Mesodermal cell (in vitro differentiated cells): ENCODE measurements around the gene TOMM20.

Source experiments
- H3K27ac ChIP-seq: 2 replicates; pipeline ENCODE4 v1.7.0; 2013; ENCODE audit warnings: mild to moderate bottlenecking, low read depth, low read length, moderate library complexity; ENCODE audit not compliant: severe bottlenecking
- H3K36me3 ChIP-seq: 2 replicates; pipeline ENCODE4 v1.7.1; 2013; ENCODE audit warnings: mild to moderate bottlenecking, low read length, moderate library complexity; ENCODE audit not compliant: control insufficient read depth, insufficient read depth
- H3K4me1 ChIP-seq: one replicate; pipeline ENCODE4 v1.7.1; 2013; ENCODE audit warnings: mild to moderate bottlenecking, low read length; ENCODE audit not compliant: insufficient read depth, control insufficient read depth, poor library complexity, severe bottlenecking
- H3K4me3 ChIP-seq: 2 replicates; pipeline ENCODE4 v1.7.0; 2013; ENCODE audit warnings: low read length, control low read depth, mild to moderate bottlenecking; ENCODE audit not compliant: insufficient read depth, poor library complexity, severe bottlenecking; ENCODE audit errors: extremely low read depth
- H3K9me3 ChIP-seq: 2 replicates; pipeline ENCODE4 v1.7.1; 2013; ENCODE audit warnings: mild to moderate bottlenecking, low read length, moderate library complexity; ENCODE audit not compliant: control insufficient read depth
- WGBS, 2 experiments: methylation state at CpG; one replicate each; pipeline ENCODE4 v1.1.5; 2013; ENCODE audit warnings: missing lambda C conversion rate in 2 of 2; ENCODE audit not compliant: insufficient coverage in 2 of 2; 5-methylcytosine and 5-hydroxymethylcytosine counted together

The TOMM20 gene

DNA sequence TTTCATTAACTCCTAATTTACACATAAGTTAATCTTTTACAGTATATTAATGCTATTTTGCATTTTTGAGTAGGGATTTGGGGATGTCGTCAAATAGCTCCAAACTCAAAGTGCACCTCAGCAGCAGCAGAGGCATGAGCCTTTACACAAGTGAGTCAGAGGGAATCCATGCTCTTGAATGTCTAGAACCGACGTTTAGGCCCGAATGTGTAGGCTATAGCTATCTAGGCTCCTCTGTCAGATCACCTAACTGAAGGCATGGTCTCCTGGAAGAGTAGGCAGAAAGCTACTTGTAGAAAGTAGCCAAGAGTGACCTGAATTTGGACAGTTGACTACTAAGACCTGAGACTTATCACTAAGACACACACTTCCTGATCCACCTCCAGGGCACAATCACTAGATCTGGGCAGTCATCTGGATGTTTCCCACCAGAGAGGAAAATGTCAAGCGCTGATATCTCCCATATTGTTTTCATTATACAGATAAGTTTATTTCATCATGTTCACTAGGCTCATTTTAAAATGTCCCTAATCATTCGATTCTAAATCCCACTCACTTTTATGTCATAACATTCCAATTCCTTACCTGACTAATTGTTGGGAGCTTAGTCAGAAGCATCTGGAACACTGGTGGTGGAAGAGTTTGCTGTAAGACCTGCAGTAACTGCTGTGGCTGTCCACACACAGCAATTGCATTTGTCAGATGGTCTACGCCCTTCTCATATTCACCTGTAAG is 15.3 kb downstream of the TOMM20 start:
- no peaks in the 10 kb centered on the region for H3K4me1 ChIP-seq
- WGBS, 2 experiments, result 94 to 100% methylated on average over 3 to 6 of the region's 7 CpGs
- no peak overlapping the region for H3K4me3 ChIP-seq
- peaks cover 89% of the 10 kb centered on the region for H3K36me3 ChIP-seq
- no peak overlapping the region for H3K27ac ChIP-seq
- H3K9me3 ChIP-seq, result no peaks in the 10 kb centered on the region

DNA sequence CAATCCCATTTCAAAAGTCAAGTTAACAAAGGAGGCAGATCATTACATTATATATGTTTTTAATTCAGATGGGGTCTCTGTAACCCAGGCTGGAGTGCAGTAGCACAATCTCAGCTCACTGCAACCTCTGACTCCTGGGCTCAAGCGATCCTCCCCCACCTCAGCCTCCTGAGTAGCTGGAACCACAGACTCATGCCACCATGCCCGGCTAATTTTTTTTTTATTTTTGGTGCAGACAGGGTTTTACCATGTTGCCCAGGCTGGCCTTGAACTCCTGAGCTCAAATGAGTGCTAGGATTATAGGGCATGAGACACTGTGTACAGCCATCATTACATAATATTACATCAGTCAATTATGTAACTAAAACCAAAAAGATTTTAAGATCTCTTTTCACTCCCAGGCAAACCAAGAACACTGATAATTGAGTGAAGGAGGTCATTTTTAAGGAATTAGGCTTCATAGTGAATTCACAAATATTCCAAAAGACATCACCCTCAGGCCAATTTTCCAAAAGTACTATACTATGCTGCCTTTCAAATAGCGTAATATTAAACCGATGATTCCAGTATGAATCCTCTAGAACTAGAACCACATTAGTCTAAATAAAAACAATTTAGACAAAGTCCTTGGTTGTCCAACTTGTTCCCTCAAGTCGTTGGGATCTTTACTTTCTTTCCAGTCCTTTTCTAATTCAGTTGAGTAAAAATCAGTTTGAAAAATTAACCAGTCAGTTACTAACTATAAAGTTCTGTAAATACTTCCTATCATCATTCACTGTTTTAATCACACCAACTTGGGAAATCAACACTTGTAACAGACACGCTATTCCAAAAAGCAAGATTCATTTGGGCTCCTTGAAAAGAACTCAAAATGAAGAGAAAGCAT is 16.1 kb downstream of the TOMM20 start:
- no peaks in the 10 kb centered on the region for H3K4me1 ChIP-seq
- H3K9me3 ChIP-seq, result no peaks in the 10 kb centered on the region
- no peak overlapping the region for H3K4me3 ChIP-seq
- H3K36me3 ChIP-seq, result peaks cover 88% of the 10 kb centered on the region
- H3K27ac ChIP-seq, result no peak overlapping the region
- WGBS, 2 experiments, result 92 to 98% methylated on average over 3 to 5 of the region's 6 CpGs

DNA sequence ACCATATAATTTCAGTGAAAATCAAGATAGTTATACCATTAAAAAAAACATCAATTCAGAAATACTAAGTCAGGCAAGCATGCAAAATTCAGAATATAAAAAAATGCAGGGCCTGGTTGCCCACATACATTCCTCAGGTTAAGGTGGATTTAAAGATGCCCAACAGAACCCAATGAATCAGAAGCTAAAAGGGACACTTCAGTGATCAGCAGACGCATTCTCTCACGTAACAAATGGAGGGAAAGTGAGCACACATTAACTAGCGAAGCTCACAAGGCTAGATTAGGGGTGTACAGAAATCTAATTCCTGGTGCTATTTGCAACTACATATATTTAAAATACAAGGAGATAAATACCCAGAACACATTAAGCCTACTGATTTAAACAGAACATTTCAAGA is 17.5 kb downstream of the TOMM20 start:
- Histone ChIP-seq H3K9me3 (no peaks in the 10 kb centered on the region), H3K4me3 (no peak overlapping the region), H3K27ac (no peak overlapping the region), H3K36me3 (peaks cover 88% of the 10 kb centered on the region), H3K4me1 (no peaks in the 10 kb centered on the region)
- 94% methylated on average over 2 of the region's 3 CpGs; no CpG with 5 or more reads in 1 of the 2 experiments for WGBS, 2 experiments

DNA sequence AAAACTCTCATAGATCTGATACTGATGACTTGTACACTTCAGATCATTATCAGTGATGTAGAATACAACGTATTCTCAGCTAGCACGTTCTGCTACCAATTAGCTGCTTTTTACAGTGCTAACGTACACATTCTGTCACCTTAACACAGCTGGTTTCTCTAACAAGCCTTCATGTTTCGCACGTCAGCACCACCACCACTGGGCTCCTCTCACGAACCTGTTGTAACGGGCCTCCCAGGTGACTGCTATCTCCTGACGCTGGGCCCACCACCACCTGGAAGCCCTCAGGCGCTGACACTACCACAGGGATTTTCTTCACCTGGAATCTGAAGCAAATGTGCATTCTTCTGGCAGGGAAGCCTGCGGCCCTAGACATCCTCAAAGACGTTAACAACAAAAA is 19.8 kb downstream of the TOMM20 start:
- no peaks in the 10 kb centered on the region for H3K9me3 ChIP-seq
- WGBS, 2 experiments, result 94 to 96% methylated on average over 11 of the region's 11 CpGs
- H3K27ac ChIP-seq, result no peak overlapping the region
- no peak overlapping the region for H3K4me3 ChIP-seq
- peaks cover 71% of the 10 kb centered on the region for H3K36me3 ChIP-seq
- no peaks in the 10 kb centered on the region for H3K4me1 ChIP-seq

DNA sequence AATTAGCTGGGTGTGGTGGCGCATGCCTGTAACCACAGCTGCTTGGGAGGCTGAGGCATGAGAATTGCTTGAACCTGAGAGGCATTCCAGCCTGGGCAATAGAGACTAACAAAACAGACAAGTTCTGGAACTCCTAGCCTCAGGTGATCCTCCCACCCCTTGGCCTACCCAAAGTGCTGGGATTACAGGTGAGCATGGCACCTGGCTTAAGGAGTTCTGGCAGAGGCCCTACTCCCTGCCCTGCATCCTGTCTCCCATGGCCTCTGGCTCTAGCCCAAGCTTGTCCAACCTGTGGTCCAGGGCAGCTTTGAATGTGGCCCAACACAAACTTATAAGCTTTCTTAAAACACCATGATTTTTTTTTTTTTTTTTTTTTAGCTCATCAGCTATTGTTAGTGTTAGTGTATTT is 20.4 kb downstream of the TOMM20 start:
- no peak overlapping the region for H3K27ac ChIP-seq
- 88 to 100% methylated on average over 1 of the region's 1 CpG for WGBS, 2 experiments
- H3K4me3 ChIP-seq, result no peak overlapping the region
- H3K9me3 ChIP-seq, result no peaks in the 10 kb centered on the region
- peaks cover 67% of the 10 kb centered on the region for H3K36me3 ChIP-seq
- H3K4me1 ChIP-seq, result no peaks in the 10 kb centered on the region

DNA sequence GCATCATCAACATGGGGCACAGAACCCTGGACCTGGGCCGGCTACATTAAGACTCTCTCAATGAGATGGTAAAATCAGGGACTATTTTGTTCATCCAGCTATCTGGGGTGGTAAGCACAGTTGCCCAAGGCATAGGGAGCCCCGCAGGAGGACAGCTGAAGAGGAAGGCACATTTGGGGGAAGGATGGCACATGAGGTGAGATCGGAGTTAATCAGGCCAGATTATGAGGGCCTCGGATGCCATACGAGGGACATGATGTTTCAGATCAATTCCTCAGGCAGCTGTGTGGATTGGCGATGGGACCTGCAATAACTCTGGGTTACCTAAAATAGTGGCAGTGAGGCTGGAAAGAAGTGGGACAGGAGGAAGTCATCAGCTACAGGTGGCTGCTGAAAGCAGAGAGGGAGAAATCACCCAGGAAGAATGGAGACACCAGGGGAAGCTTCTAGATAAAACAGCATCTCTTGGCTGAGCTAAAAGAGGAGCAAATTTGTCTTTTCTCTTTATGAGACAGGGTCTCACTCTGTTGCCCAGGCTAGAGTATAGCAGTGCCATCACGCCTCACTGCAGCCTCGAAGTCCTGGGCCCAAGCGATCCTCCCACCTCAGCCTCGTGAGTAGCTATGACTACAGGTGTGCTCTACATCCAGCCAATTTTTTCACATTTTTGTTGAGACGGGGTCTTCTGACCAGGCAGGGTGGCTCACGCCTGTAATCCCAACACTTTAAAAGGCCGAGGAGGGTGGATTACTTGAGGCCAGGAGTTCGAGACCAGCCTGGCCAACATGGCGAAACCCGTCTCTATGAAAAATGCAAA is 21.1 kb downstream of the TOMM20 start:
- H3K27ac ChIP-seq, result no peak overlapping the region
- 93 to 96% methylated on average over 16 of the region's 16 CpGs for WGBS, 2 experiments
- no peaks in the 10 kb centered on the region for H3K9me3 ChIP-seq
- H3K4me1 ChIP-seq, result no peaks in the 10 kb centered on the region
- H3K4me3 ChIP-seq, result no peak overlapping the region
- peaks cover 61% of the 10 kb centered on the region for H3K36me3 ChIP-seq

DNA sequence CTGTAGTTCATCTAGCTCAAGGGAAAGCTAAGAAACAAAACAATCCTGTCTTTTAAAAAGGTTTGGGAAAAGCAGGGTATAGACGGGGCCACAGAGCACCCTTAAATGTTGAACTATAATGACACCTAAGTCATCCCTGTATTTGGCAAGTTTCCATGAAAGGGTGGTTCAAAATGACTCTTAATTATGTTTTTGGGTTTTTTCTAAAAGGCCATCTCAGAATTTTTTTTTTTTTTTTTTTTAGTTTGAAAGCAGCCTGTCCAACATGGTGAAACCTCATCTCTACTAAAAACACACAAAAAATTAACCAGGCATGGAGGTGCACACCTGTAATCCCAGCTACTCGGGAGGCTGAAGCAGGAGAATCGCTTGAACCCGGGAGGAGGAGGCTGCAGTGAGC is 22.2 kb downstream of the TOMM20 start:
- no peak overlapping the region for H3K4me3 ChIP-seq
- H3K36me3 ChIP-seq, result peaks cover 55% of the 10 kb centered on the region
- WGBS, 2 experiments, result 100% methylated on average over 2 of the region's 4 CpGs; no CpG with 5 or more reads in 1 of the 2 experiments
- H3K4me1 ChIP-seq, result no peaks in the 10 kb centered on the region
- no peak overlapping the region for H3K27ac ChIP-seq
- H3K9me3 ChIP-seq, result no peaks in the 10 kb centered on the region

DNA sequence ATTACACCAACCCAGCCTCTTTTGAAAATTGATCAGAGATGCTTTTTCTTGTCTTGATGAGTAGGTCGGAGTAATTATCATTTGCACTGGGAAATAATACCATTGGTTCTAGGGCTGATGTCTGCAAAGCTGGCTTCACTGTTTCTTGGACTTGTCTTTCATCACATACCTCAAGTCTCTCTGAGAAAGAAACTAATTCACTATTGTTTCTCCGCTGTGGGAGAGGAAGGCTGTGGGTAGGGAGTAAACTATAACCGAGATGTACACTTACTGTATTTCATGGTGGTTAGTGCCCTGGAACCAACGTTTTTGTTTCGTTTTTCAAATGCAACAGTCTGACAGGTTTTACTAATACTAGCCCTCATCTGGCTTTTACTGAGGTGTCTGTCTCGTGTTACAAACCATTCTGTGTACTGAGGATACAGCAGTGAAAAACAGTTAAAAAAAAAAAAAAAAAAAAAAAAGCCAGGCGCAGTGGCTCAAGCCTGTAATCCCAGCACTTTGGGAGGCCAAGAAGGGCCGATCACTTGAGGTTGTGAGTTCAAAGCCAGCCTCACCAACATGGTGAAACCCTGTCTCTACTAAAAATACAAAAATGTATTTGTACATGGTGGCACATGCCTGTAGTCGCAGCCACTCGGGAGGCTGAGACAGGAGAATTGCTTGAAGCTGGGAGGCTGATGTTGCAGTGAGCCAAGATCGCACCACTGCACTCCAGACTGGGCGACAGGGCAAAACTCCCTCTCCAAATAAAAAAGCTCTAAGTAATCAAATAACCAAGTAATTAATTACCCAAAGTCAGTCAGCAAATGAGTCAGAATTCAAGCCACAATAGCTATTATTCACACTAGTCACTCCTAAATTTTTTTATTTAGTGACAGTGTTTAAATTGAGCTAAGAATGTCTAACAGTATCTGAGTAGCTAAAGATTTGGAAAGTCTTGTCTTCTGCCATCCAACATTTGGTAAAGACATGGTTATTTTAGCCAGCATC is 23.3 kb downstream of the TOMM20 start:
- H3K4me1 ChIP-seq, result no peaks in the 10 kb centered on the region
- H3K4me3 ChIP-seq, result no peak overlapping the region
- no peaks in the 10 kb centered on the region for H3K9me3 ChIP-seq
- peak overlapping the region; percentile 8 for H3K27ac ChIP-seq
- H3K36me3 ChIP-seq, result peaks cover 44% of the 10 kb centered on the region
- 81% methylated on average over 5 of the region's 12 CpGs for WGBS, 2 experiments

DNA sequence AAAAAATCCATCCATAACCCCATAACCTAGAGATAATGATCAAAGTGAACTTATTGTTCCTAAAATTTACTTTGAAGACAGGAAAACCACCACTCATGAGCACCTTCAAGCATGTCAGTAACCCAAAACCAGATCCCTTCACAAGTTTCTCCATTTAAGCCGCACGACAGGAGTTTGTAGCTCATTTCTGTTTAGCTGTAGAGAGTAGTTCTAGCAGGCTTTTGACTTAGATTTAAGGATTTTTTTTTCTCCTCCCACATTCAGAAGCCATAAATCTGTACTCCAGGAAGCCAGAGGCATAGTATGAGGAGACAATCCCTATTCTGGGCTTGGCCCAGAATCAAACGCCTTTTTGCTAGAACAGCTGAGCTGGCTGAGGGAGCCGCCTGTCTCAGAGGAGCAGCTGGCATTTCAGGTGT is 25.6 kb downstream of the TOMM20 start:
- peaks cover 20% of the 10 kb centered on the region for H3K36me3 ChIP-seq
- H3K9me3 ChIP-seq, result no peaks in the 10 kb centered on the region
- no peak overlapping the region for H3K27ac ChIP-seq
- H3K4me1 ChIP-seq, result no peaks in the 10 kb centered on the region
- 88 to 100% methylated on average over 1 of the region's 4 CpGs for WGBS, 2 experiments
- H3K4me3 ChIP-seq, result no peak overlapping the region

DNA sequence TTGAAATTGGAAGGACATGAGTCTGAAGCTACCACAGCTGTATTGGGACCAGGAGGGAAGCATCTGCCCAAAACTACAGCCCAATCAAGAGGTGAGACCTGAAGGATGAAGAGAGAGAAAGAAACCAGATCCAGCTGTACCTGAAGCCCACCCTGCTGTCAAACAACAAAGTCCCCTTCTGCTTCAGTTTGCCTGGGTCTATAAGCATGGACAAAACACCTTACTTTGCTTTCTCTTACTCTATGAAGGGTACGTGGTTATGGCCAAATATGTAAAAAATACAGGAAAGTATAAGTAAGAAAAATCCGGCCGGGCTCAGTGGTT is 26.4 kb downstream of the TOMM20 start:
- WGBS, 2 experiments, result 86 to 100% methylated on average over 2 of the region's 3 CpGs
- Histone ChIP-seq H3K36me3 (peaks cover 14% of the 10 kb centered on the region), H3K9me3 (no peaks in the 10 kb centered on the region), H3K4me3 (no peak overlapping the region), H3K4me1 (no peaks in the 10 kb centered on the region), H3K27ac (no peak overlapping the region)
